ENCODE measurements around the gene MTOR. TPM values are rescaled to one million over a fixed set of nuclear protein-coding genes. Genes with fewer than 3 reads are reported as not detected.

The MTOR gene
- total RNA-seq, 4 donors from 2014 or later: 22.9 to 51.5 (median 40.3) TPM

- no peaks in the 10 kb centered on the region for H3K36me3 ChIP-seq
- no peak for DNase-seq
- H3K27ac ChIP-seq: no peak overlapping the region
Observed at GRCh38 chr1:11295905-11296304, 33.6 kb upstream of the MTOR start.

DNA sequence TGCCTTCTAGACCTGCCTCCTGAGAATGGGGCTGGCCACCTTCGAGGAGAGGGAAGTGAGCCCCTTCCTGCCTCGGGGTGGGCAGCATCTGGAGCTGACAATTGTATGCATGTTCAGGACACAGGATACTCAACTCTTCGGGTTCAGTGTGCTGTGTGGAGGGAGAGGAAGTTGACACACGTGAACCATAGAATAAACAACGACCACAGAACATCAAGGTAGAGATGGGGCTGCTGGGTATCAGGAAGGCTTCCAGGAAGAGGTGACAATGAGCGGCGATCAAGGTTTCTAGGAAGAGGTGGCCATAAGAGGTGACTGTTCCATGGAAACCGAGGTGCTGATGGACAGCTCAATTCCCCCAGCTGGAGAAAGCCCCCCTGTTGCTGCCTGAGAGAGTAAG is 32.6 kb upstream of the MTOR start:
- H3K4me1 ChIP-seq: no peaks in the 10 kb centered on the region
- no peaks in the 10 kb centered on the region for H3K36me3 ChIP-seq
- DNase-seq: no peak
- H3K27me3 ChIP-seq: no peaks in the 10 kb centered on the region
- H3K27ac ChIP-seq: no peak overlapping the region
- intact Hi-C loops (cut with DNase I; ENCODE audit: low total_unique reads): no loop called here
- no peaks in the 10 kb centered on the region for H3K9me3 ChIP-seq
- no peak overlapping the region for H3K4me3 ChIP-seq
- no peak for TF ChIP-seq CTCF (IDR thresholded peaks at IDR 0.05)

More at GRCh38 chr1:11295905-11296304, 33.6 kb upstream of the MTOR start:
- Histone ChIP-seq H3K27me3 (no peaks in the 10 kb centered on the region), H3K9me3 (no peaks in the 10 kb centered on the region), H3K4me1 (no peaks in the 10 kb centered on the region), H3K4me3 (no peak overlapping the region)
- no peak for TF ChIP-seq CTCF (IDR thresholded peaks at IDR 0.05)
- no peak for TF ChIP-seq POLR2A (IDR thresholded peaks at IDR 0.05)
- intact Hi-C loops (cut with DNase I; ENCODE audit: low total_unique reads): no loop called here

- Histone ChIP-seq H3K27me3 (no peaks in the 10 kb centered on the region), H3K4me1 (no peaks in the 10 kb centered on the region), H3K9me3 (no peaks in the 10 kb centered on the region), H3K4me3 (no peak overlapping the region), H3K36me3 (no peaks in the 10 kb centered on the region), H3K27ac (no peak overlapping the region)
- DNase-seq: no peak
- intact Hi-C loops (cut with DNase I; ENCODE audit: low total_unique reads): no loop called here
- TF ChIP-seq POLR2A (IDR thresholded peaks at IDR 0.05) (no peak), CTCF (IDR thresholded peaks at IDR 0.05) (no peak)
Observed at GRCh38 chr1:11293856-11294255, 31.5 kb upstream of the MTOR start.

DNA sequence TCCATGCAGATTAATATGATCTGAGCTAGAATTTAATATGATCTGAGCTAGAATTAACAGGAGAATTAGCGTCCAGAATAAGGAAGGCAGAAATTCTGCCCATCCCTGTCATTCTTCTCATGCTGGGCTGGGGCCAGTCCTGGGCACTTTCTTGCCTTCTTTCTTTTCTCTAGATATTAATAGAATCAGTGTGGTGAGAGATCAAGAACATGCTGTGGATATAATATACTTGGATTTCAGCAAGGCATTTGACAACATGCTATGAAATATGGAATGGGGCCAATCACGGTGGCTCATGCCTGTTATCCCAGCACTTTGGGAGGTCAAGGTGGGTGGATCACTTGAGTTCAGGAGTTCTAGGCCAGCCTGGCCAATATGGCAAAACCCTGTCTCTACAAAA is 28.7 kb upstream of the MTOR start:
- Histone ChIP-seq H3K9me3 (no peaks in the 10 kb centered on the region), H3K36me3 (no peaks in the 10 kb centered on the region), H3K27me3 (no peaks in the 10 kb centered on the region), H3K4me3 (no peak overlapping the region), H3K27ac (no peak overlapping the region), H3K4me1 (no peaks in the 10 kb centered on the region)
- intact Hi-C loops (cut with DNase I; ENCODE audit: low total_unique reads): no loop called here
- no peak for TF ChIP-seq CTCF (IDR thresholded peaks at IDR 0.05)
- no peak for TF ChIP-seq POLR2A (IDR thresholded peaks at IDR 0.05)
- DNase-seq: no peak

- no peak for TF ChIP-seq CTCF (IDR thresholded peaks at IDR 0.05)
- no peak for TF ChIP-seq POLR2A (IDR thresholded peaks at IDR 0.05)
- Histone ChIP-seq H3K36me3 (no peaks in the 10 kb centered on the region), H3K4me1 (no peaks in the 10 kb centered on the region), H3K4me3 (no peak overlapping the region), H3K27ac (no peak overlapping the region), H3K27me3 (no peaks in the 10 kb centered on the region), H3K9me3 (no peaks in the 10 kb centered on the region)
- DNase-seq: no peak
- intact Hi-C loops (cut with DNase I; ENCODE audit: low total_unique reads): no loop called here
Observed at GRCh38 chr1:11289064-11289463, 26.7 kb upstream of the MTOR start.
